Smooth muscle cell (in vitro differentiated cells): ENCODE data around the gene CDH18. TPM values are rescaled to one million over a fixed set of nuclear protein-coding genes. Genes with fewer than 3 reads are reported as not detected.

ENCODE experiments used
- DNase-seq: peaks from one replicate; lab custom pipeline; 2025; ENCODE audit not compliant: unreplicated experiment; lab: John Stamatoyannopoulos, UW
- H2AFZ ChIP-seq: fragments of 200-600 bp; sonication (generic); 2 replicates; pipeline ENCODE4 v1.6.0; 2016; ENCODE audit warnings: antibody characterized with exemption, low read depth, mild to moderate bottlenecking
- H3F3A ChIP-seq: fragments of 200-600 bp; sonication (generic); 2 replicates; pipeline ENCODE4 v1.6.0; 2017; ENCODE audit warnings: antibody characterized with exemption, low read depth
- H3K27ac ChIP-seq: fragments of 200-600 bp; sonication (generic); 2 replicates; pipeline ENCODE4 v1.5.1; 2016; ENCODE audit warnings: low read depth, mild to moderate bottlenecking
- H3K27me3 ChIP-seq: fragments of 200-600 bp; sonication (generic); 2 replicates; pipeline ENCODE4 v1.6.1; 2016; ENCODE audit warnings: low read depth, mild to moderate bottlenecking
- H3K36me3 ChIP-seq: fragments of 200-600 bp; sonication (generic); 2 replicates; pipeline ENCODE4 v1.5.1; 2016; ENCODE audit warnings: low read depth
- H3K4me1 ChIP-seq: fragments of 200-600 bp; sonication (generic); 2 replicates; pipeline ENCODE4 v1.5.1; 2016; ENCODE audit warnings: low read depth
- H3K4me2 ChIP-seq: fragments of 200-600 bp; sonication (generic); 2 replicates; pipeline ENCODE4 v1.6.0; 2016; ENCODE audit warnings: mild to moderate bottlenecking
- H3K4me3 ChIP-seq: fragments of 200-600 bp; sonication (generic); 2 replicates; pipeline ENCODE4 v1.5.1; 2016; ENCODE audit warnings: mild to moderate bottlenecking
- H3K79me2 ChIP-seq: fragments of 200-600 bp; sonication (generic); 2 replicates; pipeline ENCODE4 v1.6.0; 2016; ENCODE audit warnings: low read depth, mild to moderate bottlenecking
- H3K9ac ChIP-seq: fragments of 200-600 bp; sonication (generic); 2 replicates; pipeline ENCODE4 v1.6.0; 2016; ENCODE audit warnings: low read depth
- H3K9me3 ChIP-seq: fragments of 200-600 bp; sonication (generic); replicated peaks from 2 replicates; pipeline ENCODE4 v1.5.1; 2016; ENCODE audit warnings: low read depth
- H4K20me1 ChIP-seq: fragments of 200-600 bp; sonication (generic); 2 replicates; pipeline ENCODE4 v1.6.0; 2016; ENCODE audit warnings: low read depth
- WGBS: methylation state at CpG from one replicate; pipeline ENCODE4 v1.1.7; 2016; ENCODE audit warnings: low lambda C conversion rate; 5-methylcytosine and 5-hydroxymethylcytosine counted together
- polyA plus RNA-seq: library from polyadenylated mRNA; unstranded; fragments of >200 nt; fragmentation: Nextera tagmentation; extraction: Ambion mirVana; gene quantifications from 2 replicates; pipeline ENCODE4 v1.2.1, GENCODE V29; 2016
- total RNA-seq: library from RNA; depleted of rRNA; stranded (reverse); fragments of >200 nt; gene quantifications from 2 replicates; pipeline ENCODE4 v1.2.3, GENCODE V29; 2014
- TF ChIP-seq, protein P1 (sequence below): fragments of 200-600 bp; sonication (generic); IDR thresholded peaks from 2 replicates; pipeline ENCODE4 v1.5.1; 2017; ENCODE audit warnings: borderline replicate concordance, mild to moderate bottlenecking, antibody characterized with exemption; ENCODE audit not compliant: insufficient read depth, poor library complexity, severe bottlenecking

CDH18 gene
- total and polyA plus RNA-seq, 2 experiments from 2014 or later = 0.13 TPM; not detected in 1

DNA sequence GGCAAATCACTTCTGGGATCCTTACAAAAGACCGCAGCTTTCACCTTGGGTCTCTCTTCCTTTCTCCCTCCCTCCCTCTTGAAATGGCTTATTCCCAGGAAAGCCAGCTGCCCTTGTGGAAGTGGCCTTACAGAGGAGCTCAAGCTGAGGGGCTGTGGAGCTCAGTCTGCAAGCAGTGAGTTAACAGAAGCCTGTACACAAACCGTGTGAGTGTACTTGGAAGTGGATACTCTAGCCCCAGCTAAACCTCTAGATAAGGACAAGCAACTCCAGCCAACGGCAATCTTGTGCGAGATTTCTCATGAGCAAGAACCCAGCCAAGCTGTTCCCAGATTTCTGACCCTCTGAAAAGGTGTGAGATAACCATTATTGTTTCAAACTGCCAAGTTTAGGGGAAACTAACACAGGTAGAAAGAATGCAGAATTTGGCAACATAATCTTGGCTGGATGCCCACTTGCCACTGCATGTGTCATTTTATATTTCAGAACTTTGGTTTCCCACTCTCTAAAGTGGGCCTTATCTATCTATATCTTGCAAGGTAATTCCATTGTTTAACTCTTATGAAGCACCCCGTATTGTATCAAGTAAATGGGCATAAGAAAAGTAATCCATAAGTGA is 85.6 kb downstream of the CDH18 start:
- no peaks in the 10 kb centered on the region for H3K79me2 ChIP-seq
- no peak for DNase-seq
- no peak overlapping the region for H3K27ac ChIP-seq
- no peaks in the 10 kb centered on the region for H3F3A ChIP-seq
- H3K36me3 ChIP-seq = no peaks in the 10 kb centered on the region
- H3K9me3 ChIP-seq = no peaks in the 10 kb centered on the region
- TF ChIP-seq, protein P1, sequence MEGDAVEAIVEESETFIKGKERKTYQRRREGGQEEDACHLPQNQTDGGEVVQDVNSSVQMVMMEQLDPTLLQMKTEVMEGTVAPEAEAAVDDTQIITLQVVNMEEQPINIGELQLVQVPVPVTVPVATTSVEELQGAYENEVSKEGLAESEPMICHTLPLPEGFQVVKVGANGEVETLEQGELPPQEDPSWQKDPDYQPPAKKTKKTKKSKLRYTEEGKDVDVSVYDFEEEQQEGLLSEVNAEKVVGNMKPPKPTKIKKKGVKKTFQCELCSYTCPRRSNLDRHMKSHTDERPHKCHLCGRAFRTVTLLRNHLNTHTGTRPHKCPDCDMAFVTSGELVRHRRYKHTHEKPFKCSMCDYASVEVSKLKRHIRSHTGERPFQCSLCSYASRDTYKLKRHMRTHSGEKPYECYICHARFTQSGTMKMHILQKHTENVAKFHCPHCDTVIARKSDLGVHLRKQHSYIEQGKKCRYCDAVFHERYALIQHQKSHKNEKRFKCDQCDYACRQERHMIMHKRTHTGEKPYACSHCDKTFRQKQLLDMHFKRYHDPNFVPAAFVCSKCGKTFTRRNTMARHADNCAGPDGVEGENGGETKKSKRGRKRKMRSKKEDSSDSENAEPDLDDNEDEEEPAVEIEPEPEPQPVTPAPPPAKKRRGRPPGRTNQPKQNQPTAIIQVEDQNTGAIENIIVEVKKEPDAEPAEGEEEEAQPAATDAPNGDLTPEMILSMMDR = no peak
- no peak overlapping the region for H3K4me2 ChIP-seq
- H4K20me1 ChIP-seq = no peaks in the 10 kb centered on the region
- peak overlapping the region; percentile 1 for H2AFZ ChIP-seq
- no peak overlapping the region for H3K4me3 ChIP-seq
- H3K9ac ChIP-seq = no peak overlapping the region
- 54% methylated on average over 5 of the region's 5 CpGs for WGBS
- H3K27me3 ChIP-seq = no peaks in the 10 kb centered on the region
- H3K4me1 ChIP-seq = no peaks in the 10 kb centered on the region

- Histone ChIP-seq H3K9ac (no peak overlapping the region), H3K4me2 (no peak overlapping the region), H3K27me3 (no peaks in the 10 kb centered on the region), H3K4me3 (no peak overlapping the region), H3K27ac (no peak overlapping the region), H3K79me2 (no peaks in the 10 kb centered on the region), H2AFZ (no peak overlapping the region), H3K4me1 (no peaks in the 10 kb centered on the region), H3F3A (no peaks in the 10 kb centered on the region), H4K20me1 (no peaks in the 10 kb centered on the region), H3K9me3 (no peaks in the 10 kb centered on the region), H3K36me3 (no peaks in the 10 kb centered on the region)
- WGBS = 87% methylated on average over 3 of the region's 3 CpGs
- TF ChIP-seq, protein P1 = no peak
- no peak for DNase-seq
These were observed 87.7 kb downstream of the CDH18 start for GRCh38 chr5:19900269-19900668.

- peak overlapping the region; percentile 34 for H2AFZ ChIP-seq
- H4K20me1 ChIP-seq = no peaks in the 10 kb centered on the region
- TF ChIP-seq, protein P1 = no peak
- no peak overlapping the region for H3K4me2 ChIP-seq
- H3K27ac ChIP-seq = no peak overlapping the region
- DNase-seq = no peak
- no peaks in the 10 kb centered on the region for H3F3A ChIP-seq
- H3K27me3 ChIP-seq = no peaks in the 10 kb centered on the region
- no peaks in the 10 kb centered on the region for H3K36me3 ChIP-seq
- H3K9me3 ChIP-seq = no peaks in the 10 kb centered on the region
- no peak overlapping the region for H3K9ac ChIP-seq
- no peaks in the 10 kb centered on the region for H3K79me2 ChIP-seq
- 71% methylated on average over 1 of the region's 1 CpG for WGBS
- H3K4me1 ChIP-seq = no peaks in the 10 kb centered on the region
- no peak overlapping the region for H3K4me3 ChIP-seq
These were observed 96.3 kb downstream of the CDH18 start for GRCh38 chr5:19891658-19892057.

DNA sequence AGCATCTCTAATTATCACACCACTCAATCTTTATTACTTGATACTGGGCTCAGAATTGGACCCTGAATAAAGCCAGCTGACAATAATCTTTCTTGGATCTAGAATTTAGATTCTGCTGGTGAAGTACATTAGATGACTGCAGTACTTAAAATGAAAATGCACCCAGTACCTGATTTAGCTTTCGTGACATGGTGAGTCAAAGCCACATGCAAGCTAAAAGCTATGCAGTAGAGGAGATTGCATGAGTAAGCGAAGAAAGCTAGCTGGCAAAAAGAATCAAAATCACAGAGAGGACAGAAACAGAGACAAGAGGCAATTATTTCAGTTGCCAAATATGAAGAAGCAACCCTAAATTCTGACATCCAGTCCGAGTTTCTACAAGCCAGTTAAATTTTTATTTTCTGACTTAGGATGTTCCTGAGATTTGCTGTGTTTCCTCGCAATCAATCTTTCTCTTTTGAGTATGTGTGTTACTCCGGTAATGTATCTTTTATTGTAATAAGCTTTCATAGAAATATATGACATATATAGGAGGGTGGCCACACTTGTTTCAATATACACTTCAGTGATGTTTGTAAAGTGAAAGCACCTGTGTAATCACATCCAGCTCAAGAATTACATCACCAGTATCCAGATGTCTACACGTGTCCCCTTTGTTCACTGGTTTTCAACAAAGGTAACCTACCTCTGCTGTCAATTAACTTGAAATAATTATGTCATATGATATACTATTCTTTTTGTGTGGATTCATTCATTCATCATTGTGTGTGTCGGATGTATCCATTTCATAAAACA is 101.7 kb downstream of the CDH18 start:
- H2AFZ ChIP-seq = no peak overlapping the region
- no peaks in the 10 kb centered on the region for H3F3A ChIP-seq
- H3K4me1 ChIP-seq = peaks cover under 1% of the 10 kb centered on the region
- TF ChIP-seq, protein P1 = no peak
- peak overlapping the region; percentile 11 for H3K27ac ChIP-seq
- H4K20me1 ChIP-seq = no peaks in the 10 kb centered on the region
- no peak overlapping the region for H3K9ac ChIP-seq
- no peak overlapping the region for H3K4me2 ChIP-seq
- no peak overlapping the region for H3K4me3 ChIP-seq
- no peaks in the 10 kb centered on the region for H3K79me2 ChIP-seq
- WGBS = 69% methylated on average over 7 of the region's 7 CpGs
- no peaks in the 10 kb centered on the region for H3K9me3 ChIP-seq
- DNase-seq = no peak
- no peaks in the 10 kb centered on the region for H3K36me3 ChIP-seq
- H3K27me3 ChIP-seq = no peaks in the 10 kb centered on the region
